A673 (cell line): ENCODE results near the gene CFAP210.

Source experiments
- EZH2 ChIP-seq: fragments of 200-600 bp; sonication (generic); IDR thresholded peaks from 2 replicates; pipeline ENCODE4 v1.6.1; 2017; ENCODE audit warnings: borderline replicate concordance, low read depth, mild to moderate bottlenecking, mixed read lengths, antibody characterized with exemption, low read length; ENCODE audit not compliant: poor library complexity, severe bottlenecking
- TF ChIP-seq, protein P1 (sequence below): fragments of 300-800, 200-600 bp; sonication (generic); conservative IDR thresholded peaks from 2 replicates; pipeline ENCODE4 v1.5.1; 2017; ENCODE audit warnings: low read depth, mild to moderate bottlenecking, antibody characterized with exemption, low read length, moderate library complexity, mixed read lengths

GRCh38 chr2:169667583-169667982 lies 26.6 kb downstream of the CFAP210 start:
- TF ChIP-seq, protein P1, sequence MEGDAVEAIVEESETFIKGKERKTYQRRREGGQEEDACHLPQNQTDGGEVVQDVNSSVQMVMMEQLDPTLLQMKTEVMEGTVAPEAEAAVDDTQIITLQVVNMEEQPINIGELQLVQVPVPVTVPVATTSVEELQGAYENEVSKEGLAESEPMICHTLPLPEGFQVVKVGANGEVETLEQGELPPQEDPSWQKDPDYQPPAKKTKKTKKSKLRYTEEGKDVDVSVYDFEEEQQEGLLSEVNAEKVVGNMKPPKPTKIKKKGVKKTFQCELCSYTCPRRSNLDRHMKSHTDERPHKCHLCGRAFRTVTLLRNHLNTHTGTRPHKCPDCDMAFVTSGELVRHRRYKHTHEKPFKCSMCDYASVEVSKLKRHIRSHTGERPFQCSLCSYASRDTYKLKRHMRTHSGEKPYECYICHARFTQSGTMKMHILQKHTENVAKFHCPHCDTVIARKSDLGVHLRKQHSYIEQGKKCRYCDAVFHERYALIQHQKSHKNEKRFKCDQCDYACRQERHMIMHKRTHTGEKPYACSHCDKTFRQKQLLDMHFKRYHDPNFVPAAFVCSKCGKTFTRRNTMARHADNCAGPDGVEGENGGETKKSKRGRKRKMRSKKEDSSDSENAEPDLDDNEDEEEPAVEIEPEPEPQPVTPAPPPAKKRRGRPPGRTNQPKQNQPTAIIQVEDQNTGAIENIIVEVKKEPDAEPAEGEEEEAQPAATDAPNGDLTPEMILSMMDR = no peak
- no peak for TF ChIP-seq EZH2
